Mesenchymal stem cell (in vitro differentiated cells and primary cell): ENCODE data around the gene CER1.

Experiments used
- DNase-seq: peaks from one replicate; pipeline ENCODE4 v3.0.0-alpha.2; 2013
- H2AFZ ChIP-seq: one replicate; pipeline ENCODE4 v1.6.1; 2013; ENCODE audit warnings: low read depth, mild to moderate bottlenecking, control low read depth, inconsistent platforms, low read length, moderate library complexity
- H2AK5ac ChIP-seq: 2 replicates; pipeline ENCODE4 v1.6.1; 2013; ENCODE audit warnings: low read length, moderate library complexity, mild to moderate bottlenecking, inconsistent platforms; ENCODE audit not compliant: severe bottlenecking
- H2BK120ac ChIP-seq: one replicate; pipeline ENCODE4 v1.6.1; 2013; ENCODE audit warnings: low read depth, mild to moderate bottlenecking, inconsistent platforms, low read length, moderate library complexity
- H2BK12ac ChIP-seq, 2 experiments: one replicate each; pipeline ENCODE4 v1.6.1; 2013; ENCODE audit warnings: inconsistent platforms in 2 of 2, low read length in 2 of 2, mild to moderate bottlenecking in 2 of 2, moderate library complexity in 2 of 2, control low read depth in 1 of 2
- H2BK15ac ChIP-seq: one replicate; pipeline ENCODE4 v1.6.1; 2013; ENCODE audit warnings: mild to moderate bottlenecking, low read depth, inconsistent platforms; ENCODE audit not compliant: poor library complexity, severe bottlenecking
- H2BK5ac ChIP-seq: 2 replicates; pipeline ENCODE4 v1.6.1; 2013; ENCODE audit warnings: low read depth, mild to moderate bottlenecking, low read length, control low read depth, inconsistent platforms; ENCODE audit not compliant: poor library complexity, severe bottlenecking
- H3K14ac ChIP-seq, 2 experiments: one replicate each; pipeline ENCODE4 v1.6.1; 2013; ENCODE audit warnings: inconsistent platforms in 2 of 2, low read length in 2 of 2, control low read depth in 1 of 2, mild to moderate bottlenecking in 1 of 2, moderate library complexity in 1 of 2
- H3K18ac ChIP-seq, 2 experiments: one replicate each; pipeline ENCODE4 v1.6.1; 2013; ENCODE audit warnings: inconsistent platforms in 2 of 2, low read length in 2 of 2, control low read depth in 1 of 2, low read depth in 1 of 2, mild to moderate bottlenecking in 1 of 2
- H3K23ac ChIP-seq, 2 experiments: one replicate each; pipeline ENCODE4 v1.6.1; 2013; ENCODE audit warnings: inconsistent platforms in 2 of 2, low read length in 2 of 2, mild to moderate bottlenecking in 2 of 2, moderate library complexity in 2 of 2, control low read depth in 1 of 2
- H3K27ac ChIP-seq: 2 replicates; pipeline ENCODE4 v1.5.1; 2013; ENCODE audit warnings: mild to moderate bottlenecking, moderate library complexity, low read length, control low read depth, inconsistent platforms; ENCODE audit not compliant: poor library complexity, severe bottlenecking
- H3K27me3 ChIP-seq, 2 experiments: 2 replicates each; pipeline versions ENCODE4 v1.6.1 to v1.7.0; 2013; ENCODE audit warnings: low read length in 2 of 2, mild to moderate bottlenecking in 2 of 2, moderate library complexity in 2 of 2, control low read depth in 1 of 2, inconsistent platforms in 1 of 2; ENCODE audit not compliant: control insufficient read depth in 1 of 2, insufficient read depth in 1 of 2
- H3K36me3 ChIP-seq, 2 experiments: 2 replicates each; pipeline versions ENCODE4 v1.6.1 to v1.7.0; 2013; ENCODE audit warnings: low read length in 2 of 2, control low read depth in 1 of 2, inconsistent platforms in 1 of 2, low read depth in 1 of 2, mild to moderate bottlenecking in 1 of 2; ENCODE audit not compliant: insufficient read depth in 2 of 2, control insufficient read depth in 1 of 2
- H3K4ac ChIP-seq, 2 experiments: one replicate each; pipeline ENCODE4 v1.6.1; 2013; ENCODE audit warnings: inconsistent platforms in 2 of 2, low read length in 2 of 2, mild to moderate bottlenecking in 2 of 2, moderate library complexity in 2 of 2, control low read depth in 1 of 2, low read depth in 1 of 2
- H3K4me1 ChIP-seq: 2 replicates; pipeline ENCODE4 v1.6.1; 2013; ENCODE audit warnings: low read depth, low read length, control low read depth; ENCODE audit not compliant: control insufficient read depth, insufficient read depth
- H3K4me2 ChIP-seq: 2 replicates; pipeline ENCODE4 v1.6.1; 2013; ENCODE audit warnings: low read length, mild to moderate bottlenecking, inconsistent platforms; ENCODE audit not compliant: poor library complexity, severe bottlenecking
- H3K4me3 ChIP-seq, 2 experiments: 2 replicates each; pipeline versions ENCODE4 v1.5.1 to v1.7.0; 2013; ENCODE audit warnings: low read length in 2 of 2, mild to moderate bottlenecking in 2 of 2, control low read depth in 1 of 2, low read depth in 1 of 2; ENCODE audit not compliant: insufficient read depth in 1 of 2
- H3K79me1 ChIP-seq: replicated peaks from 2 replicates; pipeline ENCODE4 v1.6.1; 2013; ENCODE audit warnings: mild to moderate bottlenecking, control low read depth, low read length, inconsistent platforms; ENCODE audit not compliant: poor library complexity, severe bottlenecking
- H3K9ac ChIP-seq: 2 replicates; pipeline ENCODE4 v1.7.0; 2013; ENCODE audit warnings: mild to moderate bottlenecking, low read length, moderate library complexity
- H3K9me3 ChIP-seq: 2 replicates; pipeline ENCODE4 v1.7.0; 2013; ENCODE audit warnings: mild to moderate bottlenecking, low read length; ENCODE audit not compliant: control insufficient read depth
- H4K8ac ChIP-seq: one replicate; pipeline ENCODE4 v1.6.1; 2013; ENCODE audit warnings: inconsistent platforms, mild to moderate bottlenecking, low read length, moderate library complexity
- H4K91ac ChIP-seq: one replicate; pipeline ENCODE4 v1.6.1; 2013; ENCODE audit warnings: mild to moderate bottlenecking, low read length, inconsistent platforms
- WGBS: methylation state at CpG from one replicate; pipeline ENCODE4 v1.1.7; 2013; ENCODE audit warnings: mixed read lengths; 5-methylcytosine and 5-hydroxymethylcytosine counted together

Gene CER1

DNA sequence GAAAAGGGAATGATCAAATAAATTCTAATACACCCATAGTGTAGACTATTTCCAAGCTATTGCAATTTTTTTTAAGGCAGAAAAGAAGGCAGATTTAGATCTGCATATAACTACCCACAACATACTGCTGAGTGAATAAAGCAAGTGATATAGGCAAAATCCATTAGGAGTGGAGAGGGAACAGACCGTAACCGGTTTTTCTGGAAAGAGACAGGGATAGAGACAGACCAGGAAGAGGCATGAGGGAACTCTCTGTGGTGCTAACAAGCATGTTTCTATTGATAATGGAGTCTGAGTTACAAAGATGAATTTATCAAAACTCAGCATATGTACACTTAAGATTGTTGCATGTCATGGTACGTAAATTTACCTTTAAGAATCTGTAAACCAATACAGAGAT, 43.8 kb downstream of the CER1 start:
- H3K4me3 ChIP-seq: no peak overlapping the region
- H3K4me2 ChIP-seq: no peak overlapping the region
- H2AFZ ChIP-seq: no peak overlapping the region
- H4K8ac ChIP-seq: no peak overlapping the region
- no peak overlapping the region for H3K23ac ChIP-seq
- peaks cover 11% of the 10 kb centered on the region for H3K79me1 ChIP-seq
- H4K91ac ChIP-seq: no peak overlapping the region
- no peak overlapping the region for H3K4ac ChIP-seq
- H3K36me3 ChIP-seq: peaks cover 0 to 15% of the 10 kb centered on the region in 2 experiments
- no peak overlapping the region for H3K18ac ChIP-seq
- DNase-seq: no peak
- no peak overlapping the region for H2BK120ac ChIP-seq
- no peak overlapping the region for H3K14ac ChIP-seq
- H3K27me3 ChIP-seq: no peaks in the 10 kb centered on the region
- no peak overlapping the region for H2BK5ac ChIP-seq
- no peak overlapping the region for H3K9ac ChIP-seq
- H3K4me1 ChIP-seq: no peaks in the 10 kb centered on the region
- 97% methylated on average over 2 of the region's 3 CpGs for WGBS
- H3K27ac ChIP-seq: no peak overlapping the region
- no peak overlapping the region for H2BK15ac ChIP-seq
- no peak overlapping the region for H2AK5ac ChIP-seq
- no peak overlapping the region for H2BK12ac ChIP-seq
- no peaks in the 10 kb centered on the region for H3K9me3 ChIP-seq

DNA sequence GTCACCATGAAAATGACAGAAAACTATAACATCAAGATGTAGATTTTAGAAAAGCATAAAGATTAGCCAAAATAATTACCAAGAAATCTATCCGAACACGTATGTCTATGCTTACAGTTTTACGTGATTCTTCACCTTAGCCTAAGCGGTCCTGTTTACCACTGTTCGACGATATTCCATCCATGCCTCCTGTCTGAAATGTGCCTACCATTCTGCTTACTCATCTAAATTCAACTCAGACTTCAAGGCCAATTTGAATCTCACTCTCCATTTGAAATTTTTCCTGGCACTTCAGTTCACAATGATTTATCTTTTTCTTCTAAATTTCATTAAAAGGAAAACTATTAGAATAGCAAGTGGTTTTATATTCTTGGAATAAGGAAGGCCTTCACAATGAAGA, 44.7 kb downstream of the CER1 start:
- H4K91ac ChIP-seq: no peak overlapping the region
- no peak overlapping the region for H3K4ac ChIP-seq
- H2BK120ac ChIP-seq: no peak overlapping the region
- H3K9me3 ChIP-seq: no peaks in the 10 kb centered on the region
- H3K27ac ChIP-seq: no peak overlapping the region
- H3K23ac ChIP-seq: no peak overlapping the region
- H3K14ac ChIP-seq: no peak overlapping the region
- DNase-seq: no peak
- H3K36me3 ChIP-seq: peaks cover 0 to 15% of the 10 kb centered on the region in 2 experiments
- H2BK15ac ChIP-seq: no peak overlapping the region
- WGBS: 97% methylated on average over 6 of the region's 6 CpGs
- H2BK12ac ChIP-seq: no peak overlapping the region
- H2AFZ ChIP-seq: no peak overlapping the region
- H3K4me3 ChIP-seq: no peak overlapping the region
- H2AK5ac ChIP-seq: no peak overlapping the region
- no peak overlapping the region for H2BK5ac ChIP-seq
- H3K4me1 ChIP-seq: no peaks in the 10 kb centered on the region
- no peaks in the 10 kb centered on the region for H3K27me3 ChIP-seq
- peaks cover 11% of the 10 kb centered on the region for H3K79me1 ChIP-seq
- no peak overlapping the region for H3K9ac ChIP-seq
- no peak overlapping the region for H3K18ac ChIP-seq
- no peak overlapping the region for H4K8ac ChIP-seq
- H3K4me2 ChIP-seq: no peak overlapping the region

DNA sequence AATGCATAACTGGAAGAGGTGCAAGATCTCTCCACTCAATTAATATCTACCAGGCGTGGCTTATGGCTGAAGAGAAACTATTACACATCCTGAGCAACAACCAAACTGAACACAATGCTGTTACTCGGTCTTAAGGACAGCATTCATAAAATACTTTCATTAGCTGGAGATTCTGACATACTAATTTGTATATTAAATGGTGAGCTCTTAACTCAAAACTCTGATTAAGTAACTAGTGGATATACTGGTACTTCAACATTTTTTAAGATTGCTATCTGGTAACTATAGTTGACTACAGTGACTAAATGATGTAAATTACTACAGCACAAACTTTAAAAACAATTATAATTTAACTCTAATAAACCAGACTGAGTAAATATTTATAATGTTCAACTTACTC, 45.1 kb downstream of the CER1 start:
- Histone ChIP-seq H2BK12ac (no peak overlapping the region), H3K27me3 (no peaks in the 10 kb centered on the region), H3K4me1 (no peaks in the 10 kb centered on the region)

DNA sequence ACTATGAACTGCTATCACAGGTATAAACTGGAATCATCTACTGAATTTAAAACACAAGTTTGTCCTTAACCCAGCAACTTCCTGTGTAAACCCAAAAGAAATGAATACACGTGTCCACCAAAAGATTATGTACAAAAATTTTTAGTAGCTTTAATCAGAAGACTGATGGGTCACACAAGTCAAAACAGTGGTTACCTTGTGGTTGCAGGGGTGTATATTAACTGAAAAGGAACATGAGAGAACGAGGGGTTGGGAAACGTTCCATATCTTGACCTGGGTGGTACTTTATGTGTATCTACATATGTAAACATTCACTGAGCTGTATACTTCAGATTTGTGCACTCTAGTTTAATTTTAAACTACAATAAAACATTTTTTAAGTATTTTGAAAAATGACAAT, 47.9 kb downstream of the CER1 start:
- Histone ChIP-seq H2AFZ (no peak overlapping the region), H3K4me1 (no peaks in the 10 kb centered on the region), H4K91ac (no peak overlapping the region), H3K4me3 (no peak overlapping the region), H2BK5ac (no peak overlapping the region), H3K27me3 (no peaks in the 10 kb centered on the region), H3K79me1 (peaks cover 3% of the 10 kb centered on the region), H2BK120ac (no peak overlapping the region), H3K4ac (no peak overlapping the region), H3K9me3 (no peaks in the 10 kb centered on the region), H2BK15ac (no peak overlapping the region), H3K14ac (no peak overlapping the region), H3K27ac (no peak overlapping the region), H3K4me2 (no peak overlapping the region), H4K8ac (no peak overlapping the region), H3K36me3 (peaks cover 0 to 13% of the 10 kb centered on the region in 2 experiments), H3K23ac (no peak overlapping the region), H2AK5ac (no peak overlapping the region), H3K9ac (no peak overlapping the region), H3K18ac (no peak overlapping the region), H2BK12ac (no peak overlapping the region)
- DNase-seq: no peak
- WGBS: no CpG with 5 or more reads among the region's 3 CpGs

More for the DNA sequence above, 45.1 kb downstream of the CER1 start:
- Histone ChIP-seq H4K8ac (no peak overlapping the region), H3K4me2 (no peak overlapping the region), H3K79me1 (peaks cover 11% of the 10 kb centered on the region), H3K14ac (no peak overlapping the region), H3K9me3 (no peaks in the 10 kb centered on the region), H2AK5ac (no peak overlapping the region), H3K9ac (no peak overlapping the region), H2BK120ac (no peak overlapping the region), H2BK15ac (no peak overlapping the region), H3K27ac (no peak overlapping the region), H3K18ac (no peak overlapping the region), H3K23ac (no peak overlapping the region), H4K91ac (no peak overlapping the region), H2BK5ac (no peak overlapping the region), H3K36me3 (peaks cover 0 to 16% of the 10 kb centered on the region in 2 experiments), H3K4ac (no peak overlapping the region), H3K4me3 (no peak overlapping the region), H2AFZ (no peak overlapping the region)
- 100% methylated on average over 1 of the region's 2 CpGs for WGBS
- DNase-seq: no peak
